NCI-H2107 treated with DMSO at 0.1 percent for 48 hours (cell line): ENCODE results near the gene IP6K1.

Experiments used
- DNase-seq: peaks from one replicate; lab custom pipeline; 2025; ENCODE audit not compliant: unreplicated experiment; lab: John Stamatoyannopoulos, UW

IP6K1 gene

GRCh38 chr3:49725906-49726681, 60.2 kb downstream of the IP6K1 start:
- DNase-seq = no peak

- DNase-seq = no peak
These were observed 61.8 kb downstream of the IP6K1 start for GRCh38 chr3:49724586-49724985.

GRCh38 chr3:49723628-49724551, 62.5 kb downstream of the IP6K1 start, which contains the start of gene GMPPB:
Gene GMPPB, minus strand, starts transcription at chr3:49723951. Its CDS starts 225 bp downstream, at chr3:49723726.
- peak; percentile 50 for DNase-seq

- DNase-seq = peak; percentile 2
These were observed 63.1 kb downstream of the IP6K1 start for GRCh38 chr3:49723296-49723627.

- no peak for DNase-seq
These were observed 63.4 kb downstream of the IP6K1 start for GRCh38 chr3:49722896-49723295.

- DNase-seq = no peak
These were observed 64.2 kb downstream of the IP6K1 start for GRCh38 chr3:49721896-49722781.

- no peak for DNase-seq
These were observed 64.8 kb downstream of the IP6K1 start for GRCh38 chr3:49721596-49721895.

- DNase-seq = no peak
These were observed 65.3 kb downstream of the IP6K1 start for GRCh38 chr3:49720855-49721595.

GRCh38 chr3:49719214-49719884, 67.0 kb downstream of the IP6K1 start, which contains the start of gene AMIGO3:
Gene AMIGO3, minus strand, starts transcription at chr3:49719684. Its CDS starts 219 bp downstream, at chr3:49719465.
- no peak for DNase-seq

GRCh38 chr3:49718858-49719213, 67.5 kb downstream of the IP6K1 start:
- DNase-seq = no peak

- no peak for DNase-seq
These were observed 68.1 kb downstream of the IP6K1 start for GRCh38 chr3:49717959-49718857.

GRCh38 chr3:49717211-49717958, 69.0 kb downstream of the IP6K1 start:
- no peak for DNase-seq

GRCh38 chr3:49716691-49717210, 69.6 kb downstream of the IP6K1 start:
- DNase-seq = no peak

GRCh38 chr3:49716169-49716568, 70.2 kb downstream of the IP6K1 start:
- DNase-seq = no peak

GRCh38 chr3:49715611-49716121, 70.7 kb downstream of the IP6K1 start:
- no peak for DNase-seq

- DNase-seq = no peak
These were observed 71.4 kb downstream of the IP6K1 start for GRCh38 chr3:49714728-49715550.
